NT2/D1 (cell line): ENCODE data around the gene C1D.

Experiments used
- SUZ12 ChIP-seq: IDR thresholded peaks from 2 replicates; pipeline ENCODE4 v1.6.1; 2011; ENCODE audit not compliant: insufficient read length, insufficient read depth; ENCODE audit errors: extremely low read depth
- YY1 ChIP-seq: IDR thresholded peaks from 2 replicates; pipeline ENCODE4 v1.6.1; 2011; ENCODE audit not compliant: insufficient read length, insufficient read depth
- ZNF274 ChIP-seq: IDR thresholded peaks from 2 replicates; pipeline ENCODE4 v1.6.1; 2011; ENCODE audit warnings: mild to moderate bottlenecking, low read depth, low read length

GRCh38 chr2:68103709-68104055 is 40.9 kb upstream of the C1D start:
- TF ChIP-seq YY1 (no peak), SUZ12 (no peak), ZNF274 (no peak)
